GM23338 (cell line): Measurements from ENCODE around the gene TRPM3. TPM values are rescaled to one million over a fixed set of nuclear protein-coding genes. Genes with fewer than 3 reads are reported as not detected.

Experiments used
- ATAC-seq: fragments of 200-7000 bp; cut with Tn5 transposase; 3 replicates; pipeline ENCODE4 v1.9.1; 2020
- DNase-seq: peaks from one replicate; pipeline ENCODE4 v3.0.0-alpha.2; 2015; ENCODE audit warnings: low spot score
- H2AFZ ChIP-seq: fragments of 200-600 bp; sonication (generic); 2 replicates; pipeline ENCODE4 v1.8.0; 2016; ENCODE audit warnings: antibody characterized with exemption, mild to moderate bottlenecking, moderate library complexity
- H3F3A ChIP-seq: fragments of 200-600 bp; sonication (generic); replicated peaks from 2 replicates; pipeline ENCODE4 v1.8.0; 2017; ENCODE audit warnings: antibody characterized with exemption, mixed run types, low read depth
- H3K27ac ChIP-seq: fragments of 200-600 bp; sonication (generic); 2 replicates; pipeline ENCODE4 v1.6.1; 2016; ENCODE audit warnings: low read depth
- H3K27me3 ChIP-seq: fragments of 200-600 bp; sonication (generic); 2 replicates; pipeline ENCODE4 v1.8.0; 2016; ENCODE audit warnings: mild to moderate bottlenecking, mixed run types, moderate library complexity; ENCODE audit not compliant: insufficient read depth
- H3K36me3 ChIP-seq: fragments of 200-600 bp; sonication (generic); 2 replicates; pipeline ENCODE4 v1.8.0; 2016; ENCODE audit warnings: mild to moderate bottlenecking; ENCODE audit not compliant: insufficient read depth
- H3K4me1 ChIP-seq: fragments of 200-600 bp; sonication (generic); 2 replicates; pipeline ENCODE4 v1.8.0; 2016; ENCODE audit warnings: mild to moderate bottlenecking, moderate library complexity; ENCODE audit not compliant: insufficient read depth
- H3K4me2 ChIP-seq: fragments of 200-600 bp; sonication (generic); 2 replicates; pipeline ENCODE4 v1.7.1; 2017; ENCODE audit warnings: mixed run types
- H3K4me3 ChIP-seq: fragments of 200-600 bp; sonication (generic); 2 replicates; pipeline ENCODE4 v1.6.1; 2016; ENCODE audit warnings: mixed run types
- H3K79me2 ChIP-seq: fragments of 200-600 bp; sonication (generic); replicated peaks from 2 replicates; pipeline ENCODE4 v1.8.0; 2017; ENCODE audit warnings: mild to moderate bottlenecking; ENCODE audit not compliant: insufficient read depth
- H3K9me2 ChIP-seq: fragments of 200-600 bp; sonication (generic); 2 replicates; pipeline ENCODE4 v1.8.0; 2017; ENCODE audit not compliant: insufficient read depth
- H4K20me1 ChIP-seq: fragments of 200-600 bp; sonication (generic); replicated peaks from 2 replicates; pipeline ENCODE4 v1.8.0; 2017; ENCODE audit warnings: mild to moderate bottlenecking; ENCODE audit not compliant: insufficient read depth
- H3K27ac Mint-ChIP-seq: 2 replicates; pipeline ENCODE4 v1.8.0; 2020; ENCODE audit warnings: inconsistent platforms, mild to moderate bottlenecking, moderate library complexity, mixed read lengths
- H3K27me3 Mint-ChIP-seq: 3 replicates; pipeline ENCODE4 v1.8.0; 2022; ENCODE audit warnings: low read depth, mild to moderate bottlenecking, moderate library complexity, mixed read lengths, inconsistent platforms; ENCODE audit not compliant: insufficient read depth, poor library complexity
- H3K36me3 Mint-ChIP-seq: 3 replicates; pipeline ENCODE4 v1.8.0; 2021; ENCODE audit warnings: low read depth, mild to moderate bottlenecking, inconsistent platforms, moderate library complexity, mixed read lengths
- H3K4me1 Mint-ChIP-seq: 3 replicates; pipeline ENCODE4 v1.8.0; 2020; ENCODE audit warnings: mild to moderate bottlenecking, inconsistent platforms, mixed read lengths
- H3K4me3 Mint-ChIP-seq: 3 replicates; pipeline ENCODE4 v1.8.0; 2021; ENCODE audit warnings: moderate library complexity, mild to moderate bottlenecking, inconsistent platforms, mixed read lengths
- H3K9me3 Mint-ChIP-seq: 3 replicates; pipeline ENCODE4 v1.8.0; 2020; ENCODE audit warnings: moderate library complexity, mild to moderate bottlenecking, inconsistent platforms, mixed read lengths
- CREB1 ChIP-seq: fragments of 250-450 bp; sonication (Bioruptor Pico); IDR thresholded peaks from 2 replicates; pipeline ENCODE4 v1.5.0; 2020; ENCODE audit warnings: low read depth, mild to moderate bottlenecking, moderate library complexity
- CTCF ChIP-seq, 2 experiments: fragments of 200-600 bp in 1 of 2; sonication (generic) in 1 of 2; conservative IDR thresholded peaks; 2 replicates each; pipeline versions ENCODE4 v1.5.1 to v1.6.1; 2016 to 2017; ENCODE audit warnings: antibody characterized with exemption in 2 of 2, low read depth in 2 of 2, mild to moderate bottlenecking in 2 of 2, moderate library complexity in 1 of 2
- ETS1 ChIP-seq: IDR thresholded peaks from 2 replicates; pipeline ENCODE4 v1.6.1; 2016; ENCODE audit warnings: antibody characterized with exemption
- EZH2phosphoT487 ChIP-seq: fragments of 200-600 bp; sonication (generic); IDR thresholded peaks from one replicate; pipeline ENCODE4 v1.8.1; 2018; ENCODE audit warnings: antibody characterized with exemption; ENCODE audit not compliant: unreplicated experiment
- POLR2AphosphoS5 ChIP-seq: IDR thresholded peaks from 2 replicates; pipeline ENCODE4 v1.6.1; 2016; ENCODE audit warnings: antibody characterized with exemption, low read depth
- REST ChIP-seq: IDR thresholded peaks from one replicate; pipeline ENCODE4 v1.6.1; 2018; ENCODE audit warnings: antibody characterized with exemption; ENCODE audit not compliant: unreplicated experiment
- STAT1 ChIP-seq: IDR thresholded peaks from one replicate; pipeline ENCODE4 v1.6.1; 2016; ENCODE audit warnings: antibody characterized with exemption; ENCODE audit not compliant: unreplicated experiment
- ZNF114 ChIP-seq: fragments of 250-450 bp; sonication (Bioruptor Pico); IDR thresholded peaks from 2 replicates; pipeline ENCODE4 v1.5.0; 2020; ENCODE audit warnings: mild to moderate bottlenecking, moderate library complexity
- ZNF462 ChIP-seq: fragments of 250-450 bp; sonication (Bioruptor Pico); IDR thresholded peaks from 2 replicates; pipeline ENCODE4 v1.5.0; 2020; ENCODE audit warnings: mild to moderate bottlenecking, moderate library complexity
- polyA plus RNA-seq: library from polyadenylated mRNA; unstranded; fragments of >200 nt; fragmentation: Nextera tagmentation; extraction: Ambion mirVana; gene quantifications from 2 replicates; pipeline ENCODE4 v1.2.1, GENCODE V29; 2016
- total RNA-seq: library from RNA; depleted of rRNA; stranded (reverse); fragments of >200 nt; shearing (Covaris generic); gene quantifications from 2 replicates; pipeline ENCODE4 v1.2.3, GENCODE V29; 2014

The TRPM3 gene
- total and polyA plus RNA-seq, 2 experiments from 2014 or later = 2.8 to 8.2 TPM

GRCh38 chr9:70765946-70766345 lies 355.5 kb downstream of the TRPM3 start:
- H3K4me1 ChIP-seq = peaks cover 7% of the 10 kb centered on the region
- Mint-ChIP-seq H3K27me3 (no peaks in the 10 kb centered on the region), H3K9me3 (no peaks in the 10 kb centered on the region), H3K36me3 (no peaks in the 10 kb centered on the region), H3K4me1 (peaks cover 7% of the 10 kb centered on the region; the same call in 2 of the 3 replicates), H3K27ac (no peak overlapping the region), H3K4me3 (no peak overlapping the region)
- DNase-seq = no peak
- H3K9me2 ChIP-seq = no peaks in the 10 kb centered on the region
- no peaks in the 10 kb centered on the region for H4K20me1 ChIP-seq
- H3K27me3 ChIP-seq = no peaks in the 10 kb centered on the region
- no peak overlapping the region for H3K4me2 ChIP-seq
- no peak overlapping the region for H3K27ac ChIP-seq
- H2AFZ ChIP-seq = no peak overlapping the region
- H3K79me2 ChIP-seq = no peaks in the 10 kb centered on the region
- TF ChIP-seq POLR2AphosphoS5 (no peak), ZNF462 (CRISPR knock-in tag) (no peak), CREB1 (CRISPR knock-in tag) (no peak), STAT1 (no peak), ZNF114 (CRISPR knock-in tag) (no peak), CTCF (conservative IDR thresholded peaks at IDR 0.05; ENCODE audit: low read depth in 2 of 2) (no peak), REST (no peak), ETS1 (no peak), EZH2phosphoT487 (no peak)
- H3K36me3 ChIP-seq = no peaks in the 10 kb centered on the region
- no peak for ATAC-seq
- H3K4me3 ChIP-seq = no peak overlapping the region
- no peaks in the 10 kb centered on the region for H3F3A ChIP-seq
